Upper lobe of left lung (tissue), 6 donors: Measurements from ENCODE around the gene CASR. TPM values are rescaled to one million over a fixed set of nuclear protein-coding genes. Genes with fewer than 3 reads are reported as not detected.

ENCODE experiments used
- ATAC-seq, 2 donors: fragments of 200-7000 bp; cut with Tn5 transposase; one replicate each; pipeline ENCODE4 v1.9.1; 2022; ENCODE audit warnings: mild to moderate bottlenecking in 2 of 2, moderate library complexity in 2 of 2; ENCODE audit not compliant: low FRiP score in 2 of 2
- DNase-seq, 2 donors: peaks; one replicate each; pipeline ENCODE4 v3.0.0-alpha.2; 2019 to 2020
- H3K27ac ChIP-seq, 4 donors: fragments of 200-600 bp; sonication (generic); one replicate each; pipeline ENCODE4 v1.5.1; 2016 to 2019
- H3K27me3 ChIP-seq, 4 donors: fragments of 200-600 bp; sonication (generic); one replicate each; pipeline ENCODE4 v1.5.1; 2017 to 2019
- H3K36me3 ChIP-seq, 4 donors: fragments of 200-600 bp; sonication (generic); one replicate each; pipeline ENCODE4 v1.5.1; 2016 to 2019
- H3K4me1 ChIP-seq, 4 donors: fragments of 200-600 bp; sonication (generic); one replicate each; pipeline ENCODE4 v1.5.1; 2018 to 2019
- H3K4me3 ChIP-seq, 4 donors: fragments of 200-600 bp; sonication (generic); one replicate each; pipeline ENCODE4 v1.5.1; 2017 to 2019; ENCODE audit warnings: mild to moderate bottlenecking in 2 of 4, moderate library complexity in 1 of 4
- H3K9me3 ChIP-seq, 4 donors: fragments of 200-600 bp; sonication (generic); one replicate each; pipeline ENCODE4 v1.5.1; 2018 to 2019
- EP300 ChIP-seq, 4 donors: sonication (generic); formaldehyde crosslinking; IDR thresholded peaks; one replicate each; pipeline ENCODE4 v1.5.1; 2017; ENCODE audit warnings: antibody characterized with exemption in 4 of 4, control low read depth in 2 of 4
- POLR2A ChIP-seq, 4 donors: fragments of 450-650 bp; IDR thresholded peaks; one replicate each; pipeline ENCODE4 v1.5.1; 2016 to 2017; ENCODE audit warnings: antibody characterized with exemption in 4 of 4, mild to moderate bottlenecking in 2 of 4
- POLR2AphosphoS5 ChIP-seq, 2 donors: sonication (generic); formaldehyde crosslinking; IDR thresholded peaks; one replicate each; pipeline ENCODE4 v1.5.1; 2017; ENCODE audit warnings: antibody characterized with exemption in 2 of 2
- WGBS, 2 donors: methylation state at CpG; one replicate each; pipeline ENCODE4 v1.1.5; 2017 to 2018; 5-methylcytosine and 5-hydroxymethylcytosine counted together
- total RNA-seq, 6 donors: library from RNA; depleted of rRNA in 4 of 6; stranded (reverse); fragments of >200 nt in 4 of 6; gene quantifications; one replicate each; pipeline versions ENCODE4 v1.1.0 to v1.2.1, GENCODE V29; 2016 to 2021
- TF ChIP-seq, protein P1 (sequence below), 6 experiments: fragments of 450-650 bp in 4 of 6; fragments of 200-600 bp in 2 of 6; sonication (generic) in 2 of 6; IDR thresholded peaks; one replicate each; pipeline ENCODE4 v1.5.1; 2016 to 2019; ENCODE audit warnings: antibody characterized with exemption in 6 of 6
- donor health status: DM: no; HTN: no; CAD: no; lungs with moderate emphysema.
- donor health status: DM: no; HTN: yes; CAD: no; lungs with severe emphysema.

The CASR gene
- total RNA-seq, 6 donors from 2014 or later, result 0.10 TPM; not detected in 5

DNA sequence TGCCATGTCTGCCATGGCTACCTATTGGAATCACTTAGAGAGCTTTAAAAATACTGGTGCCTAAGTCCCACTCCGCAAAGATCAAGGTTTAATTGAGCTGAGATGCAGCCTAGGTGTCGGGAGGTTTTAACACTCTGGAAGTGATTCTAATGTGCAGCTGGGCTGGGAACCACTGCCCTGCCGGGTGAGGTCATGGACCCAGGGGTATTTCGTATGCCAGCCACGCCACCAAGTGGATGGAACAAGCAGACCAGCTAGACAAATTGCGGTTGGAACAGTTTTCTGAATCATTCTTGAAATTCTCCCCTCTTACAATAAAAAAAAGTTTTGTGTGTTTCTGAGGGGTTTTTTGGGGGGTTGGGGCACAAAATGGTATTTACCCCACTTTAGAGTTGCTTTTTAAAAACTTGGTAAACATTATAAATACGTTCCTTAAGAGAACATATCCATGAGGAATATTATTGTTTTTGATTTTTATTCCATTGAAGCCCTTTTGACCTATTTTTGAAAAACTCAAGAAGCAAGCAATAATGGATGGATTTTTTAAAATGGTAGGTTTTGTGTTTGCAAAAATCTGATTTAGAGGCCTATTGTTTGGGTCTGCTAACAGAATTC is 75.4 kb downstream of the CASR start:
- WGBS, 2 donors, result 4 to 6% methylated on average over 6 to 7 of the region's 7 CpGs
- peak; percentile 67 to 93 for ATAC-seq
- Histone ChIP-seq H3K27me3 (no peaks in the 10 kb centered on the region), H3K9me3 (no peaks in the 10 kb centered on the region), H3K36me3 (no peaks in the 10 kb centered on the region), H3K4me3 (no peak overlapping the region), H3K27ac (no peak overlapping the region), H3K4me1 (peaks cover 0 to 12% (median 2%) of the 10 kb centered on the region in 4 donors)
- DNase-seq, result peak in 1 of 2 donors; percentile 84
- TF ChIP-seq POLR2AphosphoS5 (IDR thresholded peaks at IDR 0.05), result no peak
- TF ChIP-seq, protein P1, sequence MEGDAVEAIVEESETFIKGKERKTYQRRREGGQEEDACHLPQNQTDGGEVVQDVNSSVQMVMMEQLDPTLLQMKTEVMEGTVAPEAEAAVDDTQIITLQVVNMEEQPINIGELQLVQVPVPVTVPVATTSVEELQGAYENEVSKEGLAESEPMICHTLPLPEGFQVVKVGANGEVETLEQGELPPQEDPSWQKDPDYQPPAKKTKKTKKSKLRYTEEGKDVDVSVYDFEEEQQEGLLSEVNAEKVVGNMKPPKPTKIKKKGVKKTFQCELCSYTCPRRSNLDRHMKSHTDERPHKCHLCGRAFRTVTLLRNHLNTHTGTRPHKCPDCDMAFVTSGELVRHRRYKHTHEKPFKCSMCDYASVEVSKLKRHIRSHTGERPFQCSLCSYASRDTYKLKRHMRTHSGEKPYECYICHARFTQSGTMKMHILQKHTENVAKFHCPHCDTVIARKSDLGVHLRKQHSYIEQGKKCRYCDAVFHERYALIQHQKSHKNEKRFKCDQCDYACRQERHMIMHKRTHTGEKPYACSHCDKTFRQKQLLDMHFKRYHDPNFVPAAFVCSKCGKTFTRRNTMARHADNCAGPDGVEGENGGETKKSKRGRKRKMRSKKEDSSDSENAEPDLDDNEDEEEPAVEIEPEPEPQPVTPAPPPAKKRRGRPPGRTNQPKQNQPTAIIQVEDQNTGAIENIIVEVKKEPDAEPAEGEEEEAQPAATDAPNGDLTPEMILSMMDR (IDR thresholded peaks at IDR 0.05), result peak in 5 of 6 experiments; percentile 37 to 54 (median 40)

DNA sequence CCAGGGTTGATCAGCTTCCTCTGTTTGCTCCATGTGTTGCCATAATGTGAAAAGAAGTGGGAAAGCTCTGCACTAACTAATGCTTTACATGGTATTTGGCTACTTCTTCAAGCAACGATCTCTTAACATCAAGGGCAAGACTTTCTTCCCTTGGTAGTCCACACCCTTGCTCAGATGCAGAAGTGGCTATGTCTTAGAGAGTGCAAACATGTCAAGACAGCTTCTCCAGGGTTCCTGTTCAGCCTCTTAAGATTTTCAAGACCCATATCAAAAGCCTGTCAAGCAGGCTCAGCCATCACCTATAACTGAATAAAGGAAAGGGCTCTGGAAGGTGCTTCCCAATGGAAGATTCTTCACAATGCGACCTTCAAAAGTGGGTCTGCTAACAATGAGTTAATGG is 76.7 kb downstream of the CASR start:
- Histone ChIP-seq H3K9me3 (no peaks in the 10 kb centered on the region), H3K4me3 (no peak overlapping the region), H3K27ac (no peak overlapping the region), H3K36me3 (no peaks in the 10 kb centered on the region), H3K4me1 (peaks cover 0 to 12% (median 2%) of the 10 kb centered on the region in 4 donors), H3K27me3 (no peaks in the 10 kb centered on the region)
- ATAC-seq (no peak), DNase-seq (no peak)
- WGBS, 2 donors, result 49 to 62% methylated on average over 2 of the region's 2 CpGs
- TF ChIP-seq POLR2A (IDR thresholded peaks at IDR 0.05) (no peak), EP300 (IDR thresholded peaks at IDR 0.05) (no peak), POLR2AphosphoS5 (IDR thresholded peaks at IDR 0.05) (no peak)
- TF ChIP-seq, protein P1 (IDR thresholded peaks at IDR 0.05), result no peak

DNA sequence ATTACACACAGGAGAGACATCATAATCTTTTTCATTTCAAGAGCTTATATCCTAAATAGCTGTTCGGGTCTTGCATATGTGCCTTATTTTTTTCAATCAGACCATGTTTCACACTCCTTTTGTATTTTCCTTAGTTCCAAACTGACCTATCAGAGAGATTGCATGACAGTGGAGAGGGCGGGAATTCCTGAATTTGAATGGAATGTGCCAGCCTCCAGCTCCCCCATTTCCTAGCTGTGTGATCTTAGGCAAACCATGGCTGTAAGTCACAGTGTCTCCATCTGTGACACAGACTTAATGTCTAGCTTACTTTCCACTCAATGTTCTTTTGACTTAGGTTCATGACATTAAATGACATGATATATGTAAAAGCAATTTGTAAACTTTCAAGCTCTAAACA is 79.6 kb downstream of the CASR start:
- ATAC-seq (no peak), DNase-seq (no peak)
- H3K4me3 ChIP-seq, result no peak overlapping the region
- no peaks in the 10 kb centered on the region for H3K36me3 ChIP-seq
- no peaks in the 10 kb centered on the region for H3K27me3 ChIP-seq
- TF ChIP-seq POLR2A (IDR thresholded peaks at IDR 0.05) (no peak), EP300 (IDR thresholded peaks at IDR 0.05) (no peak), POLR2AphosphoS5 (IDR thresholded peaks at IDR 0.05) (no peak)
- TF ChIP-seq, protein P1 (IDR thresholded peaks at IDR 0.05), result no peak
- WGBS, 2 donors, result 66 to 77% methylated on average over 2 of the region's 2 CpGs
- no peaks in the 10 kb centered on the region for H3K4me1 ChIP-seq
- no peak overlapping the region for H3K27ac ChIP-seq
- H3K9me3 ChIP-seq, result no peaks in the 10 kb centered on the region

DNA sequence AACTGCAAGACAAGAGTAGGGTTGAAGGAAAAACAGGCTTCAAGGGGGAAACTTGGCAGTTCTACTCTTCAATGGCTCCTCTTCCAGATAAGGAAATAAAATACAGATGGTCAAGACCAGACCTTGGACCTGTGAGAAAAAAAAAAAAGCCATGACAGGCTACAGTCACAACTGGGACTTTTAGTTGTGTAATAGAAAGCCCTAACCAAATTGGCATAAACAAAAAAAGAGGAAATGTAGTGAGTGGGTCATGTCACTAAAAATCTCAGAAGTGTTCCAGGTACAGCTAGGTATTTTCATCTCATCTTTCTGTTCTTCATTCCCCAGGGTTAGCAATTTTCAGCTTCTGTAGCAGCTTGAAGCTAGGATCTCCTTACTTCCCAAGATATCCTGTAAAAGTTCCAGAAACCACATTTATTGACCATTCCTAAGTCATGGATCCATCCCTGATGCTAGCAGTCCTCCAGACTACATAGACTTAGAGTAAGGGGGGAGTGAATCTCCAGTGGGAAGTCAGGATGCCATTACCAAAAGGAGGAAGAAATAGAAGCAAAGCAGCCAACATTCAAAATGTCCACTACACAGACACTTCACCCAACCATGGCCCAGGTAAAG is 80.6 kb downstream of the CASR start:
- H3K4me3 ChIP-seq, result no peak overlapping the region
- ATAC-seq (no peak), DNase-seq (no peak)
- no peaks in the 10 kb centered on the region for H3K9me3 ChIP-seq
- TF ChIP-seq POLR2AphosphoS5 (IDR thresholded peaks at IDR 0.05) (no peak), POLR2A (IDR thresholded peaks at IDR 0.05) (no peak), EP300 (IDR thresholded peaks at IDR 0.05) (no peak)
- TF ChIP-seq, protein P1 (IDR thresholded peaks at IDR 0.05), result no peak
- H3K27me3 ChIP-seq, result no peaks in the 10 kb centered on the region
- H3K27ac ChIP-seq, result no peak overlapping the region
- H3K36me3 ChIP-seq, result no peaks in the 10 kb centered on the region
- H3K4me1 ChIP-seq, result no peaks in the 10 kb centered on the region

DNA sequence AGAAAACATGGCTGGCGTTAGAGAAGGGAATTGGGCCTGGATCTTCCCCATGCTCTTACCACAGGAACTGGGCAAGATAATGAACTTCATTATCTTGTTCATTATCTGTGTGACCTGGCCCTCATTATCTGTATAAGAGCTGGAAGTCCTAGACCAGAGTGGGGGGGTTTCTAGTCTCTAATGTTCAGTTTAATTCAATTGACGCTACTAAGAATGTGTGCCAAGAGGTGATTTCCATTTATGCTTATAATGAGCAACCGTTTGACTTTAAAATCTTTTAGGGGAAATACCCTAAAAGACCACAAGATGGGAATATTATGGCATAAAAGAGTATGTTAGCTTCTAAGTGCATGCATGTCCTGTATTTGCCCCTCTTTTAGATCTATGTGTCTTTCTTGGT is 82.5 kb downstream of the CASR start:
- Histone ChIP-seq H3K4me3 (no peak overlapping the region), H3K27ac (no peak overlapping the region), H3K4me1 (no peaks in the 10 kb centered on the region), H3K27me3 (no peaks in the 10 kb centered on the region), H3K36me3 (no peaks in the 10 kb centered on the region), H3K9me3 (no peaks in the 10 kb centered on the region)
- ATAC-seq (no peak), DNase-seq (no peak)
- 61 to 69% methylated on average over 3 of the region's 3 CpGs for WGBS, 2 donors
- TF ChIP-seq, protein P1 (IDR thresholded peaks at IDR 0.05), result no peak
- TF ChIP-seq POLR2AphosphoS5 (IDR thresholded peaks at IDR 0.05) (no peak), EP300 (IDR thresholded peaks at IDR 0.05) (no peak), POLR2A (IDR thresholded peaks at IDR 0.05) (no peak)
